BJ (cell line): ENCODE data around the gene SH3BP4. TPM values are rescaled to one million over a fixed set of nuclear protein-coding genes. Genes with fewer than 3 reads are reported as not detected.

ENCODE experiments used
- CTCF ChIA-PET: fragments of 350-600 bp; formaldehyde crosslinking; extraction: SDS; loops from one replicate; lab custom pipeline; 2021; ENCODE audit warnings: antibody characterized with exemption, inconsistent platforms; lab: Yijun Ruan, JAX
- POLR2A ChIA-PET: fragments of 300-600 bp; sonication (Branson Sonifier 250); formaldehyde crosslinking; extraction: SDS; loops from one replicate; lab custom pipeline; 2021; ENCODE audit warnings: antibody characterized with exemption; lab: Charles Lee
- DNase-seq: peaks from one replicate; pipeline ENCODE4 v3.0.0-alpha.2; 2011; ENCODE audit warnings: low read depth
- H3K27me3 ChIP-seq: 2 replicates; pipeline ENCODE4 v1.6.0; 2011; ENCODE audit warnings: low read length; ENCODE audit not compliant: control insufficient read depth, insufficient read depth
- H3K36me3 ChIP-seq: 2 replicates; pipeline ENCODE4 v1.5.1; 2011; ENCODE audit warnings: low read length; ENCODE audit not compliant: control insufficient read depth, insufficient read depth
- H3K4me3 ChIP-seq: 2 replicates; pipeline ENCODE4 v1.5.1; 2011; ENCODE audit warnings: low read depth, mild to moderate bottlenecking, control low read depth, low read length
- CTCF ChIP-seq: IDR thresholded peaks from 2 replicates; pipeline ENCODE4 v1.5.1; 2011; ENCODE audit warnings: low read depth, mild to moderate bottlenecking, control low read depth, inconsistent platforms, low read length, moderate library complexity; ENCODE audit not compliant: insufficient read depth
- polyA plus RNA-seq: library from polyadenylated mRNA; depleted of rRNA; stranded (reverse); fragments of >200 nt; gene quantifications from 2 replicates; pipeline ENCODE4 v1.2.3, GENCODE V29; 2011

SH3BP4 gene
- polyA plus RNA-seq, 1 experiment = 106 TPM

- Histone ChIP-seq H3K4me3 (no peak overlapping the region), H3K36me3 (no peaks in the 10 kb centered on the region), H3K27me3 (no peaks in the 10 kb centered on the region)
- CTCF ChIA-PET = no interaction called here
- POLR2A ChIA-PET = no interaction called here
- DNase-seq = no peak
- TF ChIP-seq CTCF = no peak
Measured at GRCh38 chr2:235092433-235093223, 140.8 kb downstream of the SH3BP4 start.

GRCh38 chr2:235094457-235094856 lies 142.6 kb downstream of the SH3BP4 start:
- H3K4me3 ChIP-seq = no peak overlapping the region
- no peak for DNase-seq
- CTCF ChIA-PET = no interaction called here

GRCh38 chr2:235095569-235095968 lies 143.8 kb downstream of the SH3BP4 start:
- TF ChIP-seq CTCF = no peak
- H3K27me3 ChIP-seq = no peaks in the 10 kb centered on the region
- DNase-seq = no peak
- no peaks in the 10 kb centered on the region for H3K36me3 ChIP-seq
- no peak overlapping the region for H3K4me3 ChIP-seq
- CTCF ChIA-PET = no interaction called here
- POLR2A ChIA-PET = no interaction called here

More at GRCh38 chr2:235094457-235094856, 142.6 kb downstream of the SH3BP4 start:
- H3K36me3 ChIP-seq = no peaks in the 10 kb centered on the region
- no peak for TF ChIP-seq CTCF
- POLR2A ChIA-PET = interaction anchor here (0.6 kb wide), 1 partner anchor 113 kb away, joined by 3 read pairs; no protein-coding TSS in a partner anchor
- no peaks in the 10 kb centered on the region for H3K27me3 ChIP-seq

- TF ChIP-seq CTCF = no peak
- no peak for DNase-seq
- ChIA-PET POLR2A (no interaction called here), CTCF (no interaction called here)
- no peaks in the 10 kb centered on the region for H3K36me3 ChIP-seq
- H3K4me3 ChIP-seq = no peak overlapping the region
- H3K27me3 ChIP-seq = no peaks in the 10 kb centered on the region
Measured at GRCh38 chr2:235096447-235096846, 144.6 kb downstream of the SH3BP4 start.

- Histone ChIP-seq H3K27me3 (no peaks in the 10 kb centered on the region), H3K36me3 (no peaks in the 10 kb centered on the region), H3K4me3 (no peak overlapping the region)
- ChIA-PET POLR2A (no interaction called here), CTCF (interaction anchor here (1.5 to 2.1 kb wide), 2 partner anchors 10 to 549 kb away, joined by 3 to 9 read pairs; no protein-coding TSS in a partner anchor)
- no peak for DNase-seq
- TF ChIP-seq CTCF = no peak
Measured at GRCh38 chr2:235097196-235097595, 145.4 kb downstream of the SH3BP4 start.
